Measurements from ENCODE around the gene KIF1A.

Gene KIF1A

DNA sequence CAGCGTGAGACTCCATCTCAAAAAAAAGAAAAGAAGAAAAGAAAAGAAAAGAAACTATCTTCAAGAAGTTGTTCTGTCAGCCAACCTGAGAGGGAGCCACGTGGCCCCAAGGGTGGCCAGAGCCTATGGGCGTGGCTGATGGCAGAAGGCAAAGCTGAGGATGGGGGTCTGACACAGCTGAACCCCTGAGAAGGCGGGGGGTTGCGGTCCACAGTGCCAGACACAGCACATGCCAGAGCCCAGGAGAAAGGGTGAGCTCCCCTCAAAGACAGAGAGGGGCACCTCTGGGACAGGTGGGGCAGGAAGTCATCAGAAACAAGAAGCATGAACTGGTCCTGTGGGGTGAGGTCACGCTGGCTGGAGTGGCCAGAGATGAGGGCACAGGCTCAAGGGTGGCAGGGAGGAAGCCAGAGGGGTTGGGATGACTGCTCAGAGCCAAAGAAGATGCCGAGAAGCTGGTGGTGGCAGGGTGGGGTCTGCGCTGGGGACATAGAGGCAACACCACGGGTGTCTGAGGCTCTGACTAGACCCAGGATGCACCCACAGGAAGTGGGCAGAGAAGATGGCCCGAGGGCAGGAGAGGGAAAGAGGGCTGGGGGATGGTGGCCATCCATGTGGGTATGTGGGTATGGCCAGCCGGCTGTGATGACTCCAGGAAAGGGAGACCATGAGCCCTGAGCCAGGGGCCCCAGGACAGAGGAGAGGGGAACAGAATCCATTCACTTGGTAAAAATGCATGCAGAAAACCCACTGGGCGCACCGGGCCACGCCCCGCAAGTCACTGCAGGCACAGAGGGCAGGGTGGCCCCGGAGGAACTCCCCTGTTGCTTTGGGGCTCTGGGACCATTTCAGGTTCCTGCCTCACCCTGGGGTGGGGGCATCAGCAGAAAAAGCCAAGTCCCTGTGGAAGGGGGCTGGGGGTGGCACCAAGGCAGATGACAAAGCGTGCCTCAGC, 8.4 kb downstream of the KIF1A start:
- no peak overlapping the region for H3K4me3 ChIP-seq (ENCODE audit: low read depth, low read length, poor library complexity, severe bottlenecking)
- H3F3A ChIP-seq (ENCODE audit: insufficient read depth, low read length) = no peaks in the 10 kb centered on the region
- no peaks in the 10 kb centered on the region for H3K36me3 ChIP-seq (ENCODE audit: insufficient read depth, low read length)
- H2AFZ ChIP-seq (ENCODE audit: low read length) = no peak overlapping the region
- H3K9me2 ChIP-seq (ENCODE audit: low read depth, low read length) = no peaks in the 10 kb centered on the region
- no peaks in the 10 kb centered on the region; the same call in 1 of the 2 replicates for H3K27me3 ChIP-seq (ENCODE audit: insufficient read depth, low read length)
- no peaks in the 10 kb centered on the region for H3K79me2 ChIP-seq (ENCODE audit: insufficient read depth, low read length)
- H4K20me1 ChIP-seq (ENCODE audit: insufficient read depth, low read length) = no peaks in the 10 kb centered on the region
- no peak overlapping the region for H3K9ac ChIP-seq (ENCODE audit: low read length)
- H3K4me1 ChIP-seq (ENCODE audit: insufficient read depth, low read length, severe bottlenecking) = no peaks in the 10 kb centered on the region
- no peak overlapping the region for H3K4me2 ChIP-seq (ENCODE audit: low read length)
- no peak overlapping the region for H3K27ac ChIP-seq (ENCODE audit: low read depth, low read length, poor library complexity, severe bottlenecking)
- TF ChIP-seq, protein P1, sequence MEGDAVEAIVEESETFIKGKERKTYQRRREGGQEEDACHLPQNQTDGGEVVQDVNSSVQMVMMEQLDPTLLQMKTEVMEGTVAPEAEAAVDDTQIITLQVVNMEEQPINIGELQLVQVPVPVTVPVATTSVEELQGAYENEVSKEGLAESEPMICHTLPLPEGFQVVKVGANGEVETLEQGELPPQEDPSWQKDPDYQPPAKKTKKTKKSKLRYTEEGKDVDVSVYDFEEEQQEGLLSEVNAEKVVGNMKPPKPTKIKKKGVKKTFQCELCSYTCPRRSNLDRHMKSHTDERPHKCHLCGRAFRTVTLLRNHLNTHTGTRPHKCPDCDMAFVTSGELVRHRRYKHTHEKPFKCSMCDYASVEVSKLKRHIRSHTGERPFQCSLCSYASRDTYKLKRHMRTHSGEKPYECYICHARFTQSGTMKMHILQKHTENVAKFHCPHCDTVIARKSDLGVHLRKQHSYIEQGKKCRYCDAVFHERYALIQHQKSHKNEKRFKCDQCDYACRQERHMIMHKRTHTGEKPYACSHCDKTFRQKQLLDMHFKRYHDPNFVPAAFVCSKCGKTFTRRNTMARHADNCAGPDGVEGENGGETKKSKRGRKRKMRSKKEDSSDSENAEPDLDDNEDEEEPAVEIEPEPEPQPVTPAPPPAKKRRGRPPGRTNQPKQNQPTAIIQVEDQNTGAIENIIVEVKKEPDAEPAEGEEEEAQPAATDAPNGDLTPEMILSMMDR (IDR thresholded peaks at IDR 0.05; ENCODE audit: low read length) = no peak
- no peak for TF ChIP-seq EZH2 (IDR thresholded peaks at IDR 0.05; ENCODE audit: borderline replicate concordance, low read length)
- no peaks in the 10 kb centered on the region for H3K9me3 ChIP-seq (ENCODE audit: low read length)

DNA sequence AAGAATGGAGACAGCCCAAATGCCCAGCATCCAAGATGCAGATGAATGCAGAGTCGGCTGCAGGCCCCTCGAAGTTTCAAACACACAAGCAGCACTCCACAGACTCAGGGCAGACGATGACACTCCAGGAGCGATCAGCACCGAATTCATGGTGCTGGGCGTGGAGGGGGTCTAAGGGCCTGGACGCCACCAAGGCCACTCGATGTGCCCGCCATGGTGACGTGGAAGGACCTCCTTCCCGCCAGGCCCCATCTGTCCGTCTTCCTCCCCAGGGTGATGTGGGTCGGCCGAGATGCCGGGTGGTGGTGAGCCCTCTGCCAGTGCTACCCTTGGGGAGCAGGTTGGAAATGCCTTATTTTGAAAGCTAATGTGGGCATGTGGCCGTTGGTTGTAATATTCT, 9.4 kb downstream of the KIF1A start:
- Histone ChIP-seq H4K20me1 (ENCODE audit: insufficient read depth, low read length) (no peaks in the 10 kb centered on the region), H3K4me2 (ENCODE audit: low read length) (no peak overlapping the region)

DNA sequence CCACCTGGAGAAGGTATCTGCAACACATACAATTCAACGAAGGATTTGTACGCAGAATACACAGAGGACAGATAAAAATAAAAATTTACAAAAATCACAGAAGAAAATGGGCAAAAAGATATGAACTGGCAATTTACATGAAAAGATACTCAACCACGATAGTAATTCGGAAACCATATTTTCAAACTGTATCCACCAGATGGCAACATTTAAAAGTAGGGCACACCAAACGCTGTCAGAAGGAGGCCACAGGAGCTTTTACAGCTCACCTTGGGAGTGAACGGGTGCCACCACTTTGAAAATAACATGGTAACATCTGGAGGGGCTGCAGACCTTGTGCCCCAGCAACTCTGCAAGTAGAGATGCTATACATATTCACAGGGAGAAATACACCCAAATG, 9.8 kb downstream of the KIF1A start:
- no peaks in the 10 kb centered on the region for H3K36me3 ChIP-seq (ENCODE audit: insufficient read depth, low read length)
- H3K4me3 ChIP-seq (ENCODE audit: low read depth, low read length, poor library complexity, severe bottlenecking) = no peak overlapping the region
- H3K27ac ChIP-seq (ENCODE audit: low read depth, low read length, poor library complexity, severe bottlenecking) = no peak overlapping the region
- H3F3A ChIP-seq (ENCODE audit: insufficient read depth, low read length) = no peaks in the 10 kb centered on the region
- H3K4me2 ChIP-seq (ENCODE audit: low read length) = no peak overlapping the region
- H4K20me1 ChIP-seq (ENCODE audit: insufficient read depth, low read length) = no peaks in the 10 kb centered on the region
- H3K27me3 ChIP-seq (ENCODE audit: insufficient read depth, low read length) = no peaks in the 10 kb centered on the region; the same call in 1 of the 2 replicates
- H3K4me1 ChIP-seq (ENCODE audit: insufficient read depth, low read length, severe bottlenecking) = no peaks in the 10 kb centered on the region
- H3K9me2 ChIP-seq (ENCODE audit: low read depth, low read length) = no peaks in the 10 kb centered on the region
- H3K79me2 ChIP-seq (ENCODE audit: insufficient read depth, low read length) = no peaks in the 10 kb centered on the region
- no peak overlapping the region for H2AFZ ChIP-seq (ENCODE audit: low read length)
- H3K9me3 ChIP-seq (ENCODE audit: low read length) = no peaks in the 10 kb centered on the region
- TF ChIP-seq EZH2 (IDR thresholded peaks at IDR 0.05; ENCODE audit: borderline replicate concordance, low read length) = no peak
- TF ChIP-seq, protein P1 (IDR thresholded peaks at IDR 0.05; ENCODE audit: low read length) = peak; percentile 21; the same call in 1 of the 2 replicates
- no peak overlapping the region for H3K9ac ChIP-seq (ENCODE audit: low read length)

More for the DNA sequence above, 9.4 kb downstream of the KIF1A start:
- Histone ChIP-seq H3K79me2 (ENCODE audit: insufficient read depth, low read length) (no peaks in the 10 kb centered on the region), H3K9ac (ENCODE audit: low read length) (no peak overlapping the region), H3K36me3 (ENCODE audit: insufficient read depth, low read length) (no peaks in the 10 kb centered on the region), H3K4me1 (ENCODE audit: insufficient read depth, low read length, severe bottlenecking) (no peaks in the 10 kb centered on the region), H3K9me3 (ENCODE audit: low read length) (no peaks in the 10 kb centered on the region), H3K9me2 (ENCODE audit: low read depth, low read length) (no peaks in the 10 kb centered on the region), H3K27ac (ENCODE audit: low read depth, low read length, poor library complexity, severe bottlenecking) (no peak overlapping the region), H3K4me3 (ENCODE audit: low read depth, low read length, poor library complexity, severe bottlenecking) (no peak overlapping the region), H2AFZ (ENCODE audit: low read length) (no peak overlapping the region), H3F3A (ENCODE audit: insufficient read depth, low read length) (no peaks in the 10 kb centered on the region), H3K27me3 (ENCODE audit: insufficient read depth, low read length) (no peaks in the 10 kb centered on the region; the same call in 1 of the 2 replicates)
- TF ChIP-seq, protein P1 (IDR thresholded peaks at IDR 0.05; ENCODE audit: low read length) = no peak
- TF ChIP-seq EZH2 (IDR thresholded peaks at IDR 0.05; ENCODE audit: borderline replicate concordance, low read length) = no peak

All from OCI-LY1 (cell line).